Measurements from ENCODE around the gene FBXW4.

DNA sequence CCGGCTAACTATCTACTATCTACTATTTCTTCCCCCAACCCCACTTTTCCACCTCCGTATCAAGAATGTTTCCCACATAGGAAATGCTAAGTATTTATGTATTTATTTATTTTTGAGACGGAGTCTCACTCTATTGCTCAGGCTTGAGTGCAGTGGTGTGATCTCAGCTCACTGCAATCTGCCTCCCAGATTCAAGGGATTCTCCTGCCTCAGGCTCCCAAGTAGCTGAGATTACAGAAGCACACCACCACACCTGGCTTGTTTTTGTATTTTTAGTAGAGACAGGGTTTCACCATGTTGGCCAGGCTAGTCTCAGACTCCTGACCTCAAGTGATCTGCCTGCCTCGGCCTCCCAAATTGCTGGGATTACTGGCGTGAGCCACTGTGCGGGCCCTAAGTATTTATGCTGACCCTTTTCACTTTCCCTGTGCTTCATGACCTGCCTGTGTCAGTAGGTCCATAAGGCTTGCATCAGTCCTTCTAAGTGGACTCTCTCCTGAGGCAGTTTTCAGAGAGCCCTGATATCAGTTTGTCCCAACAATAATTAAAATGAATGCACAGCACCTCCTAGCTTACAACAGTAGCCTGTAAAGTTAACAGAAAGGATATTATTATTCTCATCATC, 25.7 kb upstream of the FBXW4 start:
- TF ChIP-seq, protein P1, sequence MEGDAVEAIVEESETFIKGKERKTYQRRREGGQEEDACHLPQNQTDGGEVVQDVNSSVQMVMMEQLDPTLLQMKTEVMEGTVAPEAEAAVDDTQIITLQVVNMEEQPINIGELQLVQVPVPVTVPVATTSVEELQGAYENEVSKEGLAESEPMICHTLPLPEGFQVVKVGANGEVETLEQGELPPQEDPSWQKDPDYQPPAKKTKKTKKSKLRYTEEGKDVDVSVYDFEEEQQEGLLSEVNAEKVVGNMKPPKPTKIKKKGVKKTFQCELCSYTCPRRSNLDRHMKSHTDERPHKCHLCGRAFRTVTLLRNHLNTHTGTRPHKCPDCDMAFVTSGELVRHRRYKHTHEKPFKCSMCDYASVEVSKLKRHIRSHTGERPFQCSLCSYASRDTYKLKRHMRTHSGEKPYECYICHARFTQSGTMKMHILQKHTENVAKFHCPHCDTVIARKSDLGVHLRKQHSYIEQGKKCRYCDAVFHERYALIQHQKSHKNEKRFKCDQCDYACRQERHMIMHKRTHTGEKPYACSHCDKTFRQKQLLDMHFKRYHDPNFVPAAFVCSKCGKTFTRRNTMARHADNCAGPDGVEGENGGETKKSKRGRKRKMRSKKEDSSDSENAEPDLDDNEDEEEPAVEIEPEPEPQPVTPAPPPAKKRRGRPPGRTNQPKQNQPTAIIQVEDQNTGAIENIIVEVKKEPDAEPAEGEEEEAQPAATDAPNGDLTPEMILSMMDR (IDR thresholded peaks at IDR 0.05) = no peak
- no peak for TF ChIP-seq POLR2A (IDR thresholded peaks at IDR 0.05)
